Activated CD4-positive, CD25-positive, alpha-beta regulatory T cell treated with anti-CD3 and anti-CD28 coated beads, Interleukin-2, amount 50 U/mL, for 72 hours (primary cell): Measurements from ENCODE around the gene MYO3A.

Source experiments
- DNase-seq: peaks from one replicate; pipeline ENCODE4 v3.0.0; 2021

Gene MYO3A

GRCh38 chr10:26216585-26217395 is 282.8 kb downstream of the MYO3A start, which contains the start of gene GAD2:
Gene GAD2 (plus strand): TSS chr10:26216774. CDS start chr10:26216810, 36 bp downstream.
- DNase-seq, result no peak

DNA sequence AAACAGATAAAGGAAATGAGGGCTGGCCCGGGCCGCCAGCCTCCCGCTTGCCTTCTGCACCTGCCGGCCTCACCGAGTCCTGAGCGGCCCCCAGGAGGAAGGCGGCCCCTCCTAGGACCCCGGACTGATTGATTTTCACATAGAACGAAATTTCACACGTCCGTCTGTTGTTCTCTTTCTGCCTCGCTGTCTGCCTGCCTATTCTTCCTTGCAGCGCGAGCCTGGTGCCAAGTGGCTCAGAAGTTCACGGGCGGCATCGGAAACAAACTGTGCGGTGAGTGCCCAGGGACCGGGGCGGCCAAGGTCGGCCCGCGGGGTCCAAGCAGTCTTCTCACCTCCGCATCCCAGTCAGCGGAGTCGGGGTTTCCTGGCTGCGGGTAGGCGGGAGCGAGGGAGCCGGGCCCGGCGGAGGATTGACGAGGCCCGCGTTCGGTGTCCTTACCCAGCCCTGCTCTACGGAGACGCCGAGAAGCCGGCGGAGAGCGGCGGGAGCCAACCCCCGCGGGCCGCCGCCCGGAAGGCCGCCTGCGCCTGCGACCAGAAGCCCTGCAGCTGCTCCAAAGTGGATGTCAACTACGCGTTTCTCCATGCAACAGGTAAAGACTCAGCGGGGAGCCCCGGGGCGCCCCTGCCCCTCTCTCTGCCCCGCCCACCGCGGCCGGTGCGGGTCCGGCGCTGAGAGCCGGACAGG is 283.5 kb downstream of the MYO3A start:
- no peak for DNase-seq

DNA sequence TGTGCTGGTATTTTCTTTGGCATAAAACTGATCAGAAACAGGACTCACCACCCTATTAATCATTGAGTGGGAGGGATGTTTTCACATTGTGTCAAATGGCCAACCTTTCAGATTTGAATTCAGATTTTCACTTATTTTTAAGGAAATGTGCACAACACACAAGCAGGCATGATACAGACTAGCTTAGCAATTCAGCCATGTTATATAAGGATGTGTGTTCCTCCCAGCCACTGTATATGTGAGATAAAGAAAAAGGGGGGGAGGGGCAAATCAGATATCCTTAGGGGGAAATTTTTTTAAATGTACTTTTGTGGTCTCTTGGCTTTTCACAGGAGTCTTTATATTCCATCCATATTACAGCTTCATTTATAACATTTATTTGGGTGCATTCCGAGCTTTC is 285.6 kb downstream of the MYO3A start:
- DNase-seq, result no peak

DNA sequence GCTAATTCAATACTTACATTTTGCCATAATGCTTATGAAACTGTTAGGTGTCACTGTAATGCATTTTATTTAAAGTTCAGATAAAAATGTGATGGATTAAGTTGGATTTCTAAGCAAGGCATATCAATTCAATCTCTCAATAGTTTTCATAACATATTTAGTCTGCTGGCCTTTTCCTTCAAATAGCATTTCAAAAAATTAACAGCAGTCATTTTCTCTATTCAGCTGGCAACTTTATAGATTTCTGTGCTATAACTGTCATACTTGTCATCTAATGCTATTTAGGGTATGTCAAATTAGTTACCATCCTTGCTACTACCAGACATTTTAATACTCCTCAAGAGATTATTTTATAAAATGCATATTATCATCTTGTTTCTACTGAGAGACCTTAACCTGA is 286.9 kb downstream of the MYO3A start:
- DNase-seq, result no peak

DNA sequence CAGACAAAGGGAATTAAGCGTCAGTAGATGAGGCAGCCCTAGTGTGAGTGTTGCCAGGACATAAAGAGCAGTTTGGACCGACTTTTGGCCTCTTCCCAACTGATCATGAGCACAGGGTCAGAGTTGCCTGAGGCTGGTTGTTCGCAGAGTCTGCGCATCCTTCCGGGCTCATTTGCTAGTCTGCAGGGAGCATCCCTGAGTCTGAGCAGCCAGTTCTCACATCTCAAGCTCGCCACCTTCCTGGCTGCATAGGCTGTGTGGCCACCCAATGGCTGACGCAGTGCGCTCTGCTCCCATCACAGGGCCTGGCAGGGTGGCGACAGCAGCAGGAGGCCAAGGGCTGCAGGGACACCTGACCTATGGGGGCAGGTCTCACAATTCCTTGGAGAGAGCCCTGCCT is 287.5 kb downstream of the MYO3A start:
- DNase-seq, result no peak

- no peak for DNase-seq
Observed at GRCh38 chr10:26222563-26222962, 288.5 kb downstream of the MYO3A start.

- DNase-seq, result no peak
Observed at GRCh38 chr10:26225322-26225721, 291.3 kb downstream of the MYO3A start.

DNA sequence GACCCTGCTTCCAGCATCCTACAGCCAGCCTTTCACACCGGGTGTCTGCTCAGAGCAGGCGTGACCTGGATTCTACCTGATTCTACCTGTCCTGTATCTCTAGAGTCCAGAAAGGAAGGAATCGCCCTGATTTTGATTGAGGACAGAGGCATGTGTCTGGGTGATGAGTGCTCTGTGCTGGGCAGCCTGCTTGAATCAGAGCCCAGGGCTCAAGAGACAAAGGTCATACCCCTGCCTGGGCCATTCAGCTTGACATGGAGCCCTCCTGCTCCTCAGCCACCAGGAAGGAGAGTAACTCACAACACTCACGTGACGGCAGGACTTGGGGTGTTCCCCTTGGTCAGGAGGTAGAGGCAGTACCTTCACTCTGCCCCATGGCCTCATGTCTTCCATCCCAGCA is 293.8 kb downstream of the MYO3A start:
- no peak for DNase-seq

DNA sequence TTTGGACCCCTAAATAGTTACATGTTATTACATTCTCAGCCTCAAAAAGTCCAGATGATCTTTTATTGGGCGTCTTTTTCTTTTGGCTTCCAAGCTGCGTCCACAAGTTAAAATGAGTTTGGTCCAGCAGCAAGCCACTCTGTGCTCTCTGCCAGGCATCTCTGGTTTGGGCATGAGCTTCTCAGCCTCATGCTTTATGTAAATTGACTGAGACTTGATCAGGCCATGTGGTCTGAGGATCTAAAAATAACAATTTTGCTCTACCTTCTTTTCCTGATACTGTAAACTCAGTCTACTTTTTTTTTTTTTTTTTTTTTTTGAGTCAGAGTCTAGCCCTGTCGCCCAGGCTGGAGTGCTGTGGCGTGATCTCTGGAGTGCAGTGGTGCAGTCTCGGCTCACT is 298.1 kb downstream of the MYO3A start:
- DNase-seq, result no peak

DNA sequence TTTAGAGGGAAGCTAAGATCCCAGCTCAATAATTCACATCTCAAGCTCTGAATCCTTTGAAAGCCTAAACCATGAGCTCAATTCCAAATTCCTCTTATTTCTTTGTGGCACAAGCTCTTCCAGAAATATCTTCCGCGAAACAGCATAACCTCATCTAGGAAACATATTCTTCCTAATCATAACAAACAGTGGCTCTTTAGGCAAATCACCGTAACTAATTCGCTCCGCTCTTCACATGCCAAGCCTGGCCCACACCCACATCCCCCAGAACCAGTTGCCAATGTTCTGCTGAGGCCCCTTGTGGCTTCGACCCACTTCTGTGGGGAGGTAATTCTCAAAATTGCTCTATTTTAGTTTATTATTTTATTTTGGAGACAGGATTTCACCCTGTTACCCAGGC is 301.7 kb downstream of the MYO3A start:
- DNase-seq, result no peak

DNA sequence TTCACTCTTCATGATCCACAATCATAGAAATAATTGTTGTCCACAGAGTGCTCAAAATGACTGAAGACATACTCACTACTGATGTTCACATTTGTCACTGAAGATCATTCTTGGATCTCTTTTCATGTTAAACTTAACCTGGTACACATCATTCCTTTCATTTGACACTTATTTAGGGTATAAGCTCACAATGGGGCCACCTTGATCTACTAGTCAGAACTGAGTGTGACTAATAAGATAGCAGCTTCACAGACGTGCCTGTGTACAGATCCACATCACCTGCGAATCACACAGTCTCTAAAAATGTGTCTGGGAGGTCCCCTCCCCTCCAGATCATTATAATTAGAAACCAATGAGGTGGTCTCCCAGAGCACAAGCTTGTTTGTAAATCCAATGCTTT is 304.3 kb downstream of the MYO3A start:
- DNase-seq, result no peak

DNA sequence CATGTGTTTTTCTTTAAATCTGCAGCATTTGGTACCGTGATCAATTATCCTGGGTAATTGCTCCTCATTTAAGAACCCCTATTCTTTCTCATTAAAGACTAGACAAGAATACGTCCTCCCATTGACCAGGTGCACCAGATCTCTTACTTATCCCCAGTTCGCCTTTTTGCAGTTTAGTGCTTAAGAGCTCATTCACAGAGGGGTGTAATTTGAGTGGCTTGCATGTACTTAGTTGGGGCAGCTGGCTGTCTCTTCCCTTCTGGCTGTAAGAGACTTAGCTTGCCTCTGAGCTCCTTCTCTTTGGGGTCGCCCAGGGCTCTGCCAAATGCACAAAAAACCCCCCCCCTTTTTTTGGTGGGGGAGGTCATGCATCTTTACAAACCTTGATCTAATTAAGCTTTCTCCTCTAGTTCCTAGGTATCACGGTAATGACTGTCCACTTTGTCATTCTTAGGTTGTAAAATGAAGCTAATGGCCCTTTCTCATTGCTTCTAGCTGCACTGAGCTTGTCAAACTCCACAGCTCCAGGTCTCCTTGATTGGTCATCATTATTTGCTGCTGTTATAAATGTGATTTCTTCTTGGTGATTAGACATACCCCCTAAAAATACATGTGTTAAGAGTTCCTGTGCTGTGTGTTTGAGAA is 308.8 kb downstream of the MYO3A start:
- no peak for DNase-seq

DNA sequence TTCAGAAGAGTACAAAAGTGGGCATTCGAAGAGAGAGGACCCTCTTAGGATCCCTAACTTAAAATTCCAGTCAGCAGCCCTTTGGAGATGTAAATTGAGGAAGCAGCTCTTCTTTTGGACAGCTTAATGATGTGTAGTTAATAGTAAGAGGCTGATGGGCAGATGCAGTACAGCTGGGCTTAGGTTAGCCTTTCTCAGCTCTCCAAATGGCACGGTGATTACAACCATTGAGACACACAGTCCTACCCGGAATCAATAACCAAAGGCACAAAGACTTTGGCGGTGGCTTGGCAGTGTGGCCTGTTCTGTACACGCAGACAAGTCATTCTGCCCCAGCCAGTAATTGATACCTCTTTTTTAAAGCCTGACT is 309.3 kb downstream of the MYO3A start:
- no peak for DNase-seq

DNA sequence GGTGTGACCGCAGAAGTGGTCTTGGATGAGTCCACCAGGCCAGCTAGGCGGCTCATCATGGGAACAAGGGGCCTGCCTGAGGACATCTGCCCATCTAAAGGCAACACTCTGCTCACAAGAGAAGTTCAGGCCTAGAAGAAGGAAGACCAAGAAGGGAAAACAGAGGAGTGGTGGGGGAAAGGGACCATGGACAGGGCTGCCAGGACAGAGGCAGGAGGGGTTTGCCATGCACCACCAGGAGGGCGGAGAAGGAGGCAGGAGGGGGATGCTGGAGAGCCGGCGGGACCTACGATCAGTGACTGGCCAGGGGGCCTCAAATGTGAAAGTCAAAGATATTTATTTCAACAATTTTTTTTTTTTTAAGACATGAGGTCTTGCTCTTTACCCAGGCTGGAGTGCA is 315.7 kb downstream of the MYO3A start:
- no peak for DNase-seq

- no peak for DNase-seq
Observed at GRCh38 chr10:26251925-26252324, 317.9 kb downstream of the MYO3A start.

DNA sequence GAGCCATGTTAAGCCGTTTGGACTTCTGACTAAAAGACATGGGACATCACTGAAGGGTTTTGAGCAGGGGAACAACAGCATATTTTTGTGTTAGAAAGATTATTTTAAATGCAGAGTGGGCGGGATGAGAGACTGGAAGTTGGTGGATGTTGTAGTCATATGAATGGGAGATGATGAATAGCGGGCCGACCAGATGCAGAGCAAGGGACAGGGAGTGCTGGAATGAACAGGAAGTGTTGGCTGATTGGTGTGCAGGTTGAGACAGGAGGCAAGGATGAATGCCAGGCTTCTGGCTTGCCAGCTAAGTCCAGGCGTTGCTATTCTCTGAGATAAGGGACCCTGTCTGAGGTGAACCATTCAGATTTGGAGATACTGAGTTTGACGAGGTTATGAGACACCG is 320.6 kb downstream of the MYO3A start:
- no peak for DNase-seq

DNA sequence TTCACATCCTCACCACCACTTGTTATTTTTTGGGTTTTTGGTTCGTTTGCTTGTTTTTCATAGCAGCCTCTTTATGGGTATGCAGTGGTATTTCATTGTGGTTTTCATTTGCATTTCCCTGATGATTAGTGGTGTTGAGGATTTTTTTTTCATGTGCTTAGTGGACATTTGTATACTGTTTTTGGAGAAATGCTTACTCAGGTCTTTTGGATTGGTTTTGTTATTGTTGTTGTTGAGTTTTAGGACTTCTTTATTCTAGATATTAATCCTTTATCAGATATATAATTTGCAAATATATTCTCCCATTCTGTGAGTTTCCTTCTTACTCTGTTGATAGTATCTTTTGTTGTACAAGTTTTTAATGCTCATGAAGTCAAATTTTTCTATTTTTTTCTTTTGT is 325.3 kb downstream of the MYO3A start:
- DNase-seq, result no peak
